OCI-LY3 (cell line): ENCODE measurements around the gene KATNAL1.

Experiments used
- EZH2phosphoT487 ChIP-seq: fragments of 200-600 bp; shearing (Covaris generic); IDR thresholded peaks from 2 replicates; pipeline ENCODE4 v1.6.1; 2018; ENCODE audit warnings: antibody characterized with exemption, mixed run types, low read depth
- TF ChIP-seq, protein P1 (sequence below): fragments of 200-600, 300-600 bp; sonication (generic); IDR thresholded peaks from 2 replicates; pipeline ENCODE4 v1.5.1; 2014; ENCODE audit warnings: antibody characterized with exemption, low read length, low read depth

DNA sequence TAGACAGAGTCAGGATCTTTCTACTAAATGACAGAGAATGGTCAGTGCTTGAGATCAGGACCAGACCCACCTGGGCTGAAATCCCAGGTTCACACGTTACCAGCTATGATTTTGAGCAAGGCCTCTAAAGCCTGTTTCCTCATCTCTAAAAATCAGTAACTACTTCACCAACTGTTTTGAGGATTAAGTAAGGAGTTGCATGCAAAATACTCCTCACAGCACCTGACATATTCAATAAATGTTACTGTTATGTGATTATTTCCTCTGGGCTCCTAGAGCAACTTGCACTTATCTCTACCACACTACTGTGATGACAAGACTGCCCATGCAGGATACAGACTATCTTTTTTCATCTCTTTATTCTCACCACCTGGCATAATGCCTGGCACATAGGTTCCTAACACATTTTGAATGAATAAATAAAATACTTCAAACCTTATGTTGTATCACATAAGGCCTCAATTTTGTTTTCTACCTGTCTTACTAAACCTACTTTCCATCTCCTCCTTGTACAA, 1.8 kb downstream of the KATNAL1 start:
- TF ChIP-seq, protein P1, sequence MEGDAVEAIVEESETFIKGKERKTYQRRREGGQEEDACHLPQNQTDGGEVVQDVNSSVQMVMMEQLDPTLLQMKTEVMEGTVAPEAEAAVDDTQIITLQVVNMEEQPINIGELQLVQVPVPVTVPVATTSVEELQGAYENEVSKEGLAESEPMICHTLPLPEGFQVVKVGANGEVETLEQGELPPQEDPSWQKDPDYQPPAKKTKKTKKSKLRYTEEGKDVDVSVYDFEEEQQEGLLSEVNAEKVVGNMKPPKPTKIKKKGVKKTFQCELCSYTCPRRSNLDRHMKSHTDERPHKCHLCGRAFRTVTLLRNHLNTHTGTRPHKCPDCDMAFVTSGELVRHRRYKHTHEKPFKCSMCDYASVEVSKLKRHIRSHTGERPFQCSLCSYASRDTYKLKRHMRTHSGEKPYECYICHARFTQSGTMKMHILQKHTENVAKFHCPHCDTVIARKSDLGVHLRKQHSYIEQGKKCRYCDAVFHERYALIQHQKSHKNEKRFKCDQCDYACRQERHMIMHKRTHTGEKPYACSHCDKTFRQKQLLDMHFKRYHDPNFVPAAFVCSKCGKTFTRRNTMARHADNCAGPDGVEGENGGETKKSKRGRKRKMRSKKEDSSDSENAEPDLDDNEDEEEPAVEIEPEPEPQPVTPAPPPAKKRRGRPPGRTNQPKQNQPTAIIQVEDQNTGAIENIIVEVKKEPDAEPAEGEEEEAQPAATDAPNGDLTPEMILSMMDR, result no peak
- no peak for TF ChIP-seq EZH2phosphoT487
